HCT116 (cell line): ENCODE measurements around the gene RNASE2. TPM values are rescaled to one million over a fixed set of nuclear protein-coding genes. Genes with fewer than 3 reads are reported as not detected.

ENCODE experiments used
- ATAC-seq: fragments of 200-7000 bp; cut with Tn5 transposase; 2 replicates; pipeline ENCODE4 v1.9.1; 2020; ENCODE audit warnings: mild to moderate bottlenecking, moderate library complexity
- BruUV-seq: library from RNA; stranded (reverse); fragments of 400-500 nt; replicated peaks from 2 replicates; lab custom pipeline; 2021; lab: Mats Ljungman, UMichigan
- CTCF ChIA-PET: fragments of 300-600 bp; sonication (Branson Sonifier 250); formaldehyde crosslinking; loops from one replicate; lab custom pipeline; 2021; ENCODE audit warnings: antibody characterized with exemption; lab: Charles Lee
- POLR2A ChIA-PET: fragments of 300-600, 350-600 bp; sonication (Branson Sonifier 250); formaldehyde crosslinking; loops from one replicate; lab custom pipeline; 2021; ENCODE audit warnings: antibody characterized with exemption; lab: Charles Lee
- RAD21 ChIA-PET, 2 experiments: fragments of 300-600 bp; sonication (Branson Sonifier 250); formaldehyde crosslinking; loops; one replicate each; lab custom pipeline; 2023; ENCODE audit warnings: low total read pairs in 2 of 2; ENCODE audit not compliant: uncharacterized antibody in 2 of 2, unreplicated experiment in 2 of 2, low non-redundant PET in 1 of 2; lab: Charles Lee
- DNase-seq: peaks from one replicate; pipeline ENCODE4 v3.0.0-alpha.2; 2010; ENCODE audit warnings: low read depth, low spot score
- H2AFZ ChIP-seq: fragments of 200-600 bp; shearing (Covaris generic), sonication (generic); 2 replicates; pipeline ENCODE4 v1.6.1; 2017; ENCODE audit warnings: low read depth, mixed run types, mixed read lengths, antibody characterized with exemption, low read length; ENCODE audit not compliant: poor library complexity, severe bottlenecking
- H3K27ac ChIP-seq: 2 replicates; pipeline ENCODE4 v1.5.1; 2012; ENCODE audit warnings: low read depth, low read length
- H3K27me3 ChIP-seq: fragments of 200-600 bp; sonication (generic); 2 replicates; pipeline ENCODE4 v1.6.1; 2016; ENCODE audit warnings: mixed run types, low read length, mixed read lengths; ENCODE audit not compliant: insufficient read depth
- H3K36me3 ChIP-seq, 2 experiments: fragments of 200-500 bp in 1 of 2; fragments of 200-600 bp in 1 of 2; sonication (Bioruptor generic) in 1 of 2; sonication (generic) in 1 of 2; 2 replicates each; pipeline versions ENCODE4 v1.5.1 to v1.6.1; 2014 to 2016; ENCODE audit warnings: low read length in 2 of 2, inconsistent platforms in 1 of 2, mixed read lengths in 1 of 2, mixed run types in 1 of 2; ENCODE audit not compliant: insufficient read depth in 2 of 2, control insufficient read depth in 1 of 2
- H3K4me1 ChIP-seq, 2 experiments: fragments of 200-600 bp in 1 of 2; sonication (generic) in 1 of 2; 2 replicates each; pipeline versions ENCODE4 v1.5.1 to v1.6.1; 2012 to 2017; ENCODE audit warnings: low read length in 2 of 2, inconsistent platforms in 1 of 2, mild to moderate bottlenecking in 1 of 2, mixed read lengths in 1 of 2, mixed run types in 1 of 2, moderate library complexity in 1 of 2; ENCODE audit not compliant: insufficient read depth in 2 of 2, control insufficient read depth in 1 of 2
- H3K4me2 ChIP-seq: fragments of 200-600 bp; sonication (generic); 2 replicates; pipeline ENCODE4 v1.6.1; 2017; ENCODE audit warnings: mixed run types, low read length, mixed read lengths
- H3K4me3 ChIP-seq, 2 experiments: fragments of 200-600 bp in 1 of 2; sonication (generic) in 1 of 2; replicated peaks in 1 of 2; 2 replicates each; pipeline ENCODE4 v1.5.1; 2011 to 2016; ENCODE audit warnings: low read length in 2 of 2, control low read depth in 1 of 2, low read depth in 1 of 2, mild to moderate bottlenecking in 1 of 2, mixed read lengths in 1 of 2, mixed run types in 1 of 2
- H3K79me2 ChIP-seq: fragments of 200-600 bp; sonication (generic); 2 replicates; pipeline ENCODE4 v1.6.1; 2017; ENCODE audit warnings: mild to moderate bottlenecking, mixed run types, low read length, moderate library complexity, mixed read lengths; ENCODE audit not compliant: insufficient read depth
- H3K9ac ChIP-seq: fragments of 200-600 bp; sonication (generic); 2 replicates; pipeline ENCODE4 v1.6.1; 2016; ENCODE audit warnings: low read length, mixed read lengths
- H3K9me2 ChIP-seq: fragments of 200-600 bp; sonication (generic), shearing (Covaris generic); 2 replicates; pipeline ENCODE4 v1.6.1; 2017; ENCODE audit warnings: mixed run types, mild to moderate bottlenecking, moderate library complexity; ENCODE audit not compliant: insufficient read depth
- H3K9me3 ChIP-seq, 2 experiments: fragments of 200-500 bp in 1 of 2; fragments of 200-600 bp in 1 of 2; sonication (Bioruptor generic) in 1 of 2; sonication (generic) in 1 of 2; 2 replicates each; pipeline ENCODE4 v1.6.1; 2014 to 2017; ENCODE audit warnings: low read length in 2 of 2, mixed read lengths in 2 of 2, inconsistent platforms in 1 of 2, low read depth in 1 of 2, mild to moderate bottlenecking in 1 of 2, mixed run types in 1 of 2, moderate library complexity in 1 of 2; ENCODE audit not compliant: control insufficient read depth in 1 of 2, insufficient read depth in 1 of 2
- H4K20me1 ChIP-seq: fragments of 200-600 bp; sonication (generic), shearing (Covaris generic); 2 replicates; pipeline ENCODE4 v1.6.1; 2017; ENCODE audit warnings: mixed run types, mild to moderate bottlenecking, moderate library complexity; ENCODE audit not compliant: insufficient read depth
- CEBPB ChIP-seq: IDR thresholded peaks from 2 replicates; pipeline ENCODE4 v1.6.1; 2012; ENCODE audit warnings: low read depth
- EGR1 ChIP-seq: IDR thresholded peaks from 2 replicates; pipeline ENCODE4 v1.6.1; 2012; ENCODE audit warnings: low read depth
- EZH2phosphoT487 ChIP-seq: fragments of 200-600 bp; IDR thresholded peaks from 2 replicates; pipeline ENCODE4 v1.6.1; 2018; ENCODE audit warnings: antibody characterized with exemption, borderline replicate concordance
- JUND ChIP-seq: IDR thresholded peaks from 2 replicates; pipeline ENCODE4 v1.6.1; 2012
- POLR2A ChIP-seq: IDR thresholded peaks from 2 replicates; pipeline ENCODE4 v1.7.0; 2011; ENCODE audit warnings: borderline replicate concordance; ENCODE audit not compliant: insufficient read depth, insufficient read length; ENCODE audit errors: extremely low read depth
- POLR2AphosphoS5 ChIP-seq: IDR thresholded peaks from 2 replicates; pipeline ENCODE4 v1.6.1; 2011; ENCODE audit warnings: mild to moderate bottlenecking, low read depth, low read length, moderate library complexity
- RAD21 ChIP-seq: IDR thresholded peaks from 2 replicates; pipeline ENCODE4 v1.6.1; 2012; ENCODE audit warnings: low read depth, mild to moderate bottlenecking
- SRF ChIP-seq: IDR thresholded peaks from 2 replicates; pipeline ENCODE4 v1.6.1; 2012; ENCODE audit warnings: low read depth
- TCF7L2 ChIP-seq: IDR thresholded peaks from 2 replicates; pipeline ENCODE4 v1.7.0; 2011; ENCODE audit warnings: borderline replicate concordance, inconsistent platforms; ENCODE audit not compliant: insufficient read depth, insufficient read length; ENCODE audit errors: extremely low read depth
- ZFX ChIP-seq: fragments of 450-650 bp; IDR thresholded peaks from 2 replicates; pipeline ENCODE4 v1.6.1; 2017
- ZNF274 ChIP-seq: fragments of 200-500 bp; sonication (Bioruptor generic); IDR thresholded peaks from 2 replicates; pipeline ENCODE4 v1.6.1; 2014; ENCODE audit warnings: mild to moderate bottlenecking, low read depth, low read length, inconsistent platforms
- intact Hi-C: fragments of 100-400 bp; cut with micrococcal nuclease; formaldehyde crosslinking; loops from 2 replicates; pipeline ENCODE4 v1.10.0; 2022
- total RNA-seq: library from RNA; stranded (reverse); gene quantifications from one replicate; pipeline ENCODE4 v1.2.1, GENCODE V29; 2021; ENCODE audit not compliant: unreplicated experiment
- TF ChIP-seq, protein P1 (sequence below): IDR thresholded peaks from 2 replicates; pipeline ENCODE4 v1.6.1; 2012; ENCODE audit warnings: low read depth
- TF ChIP-seq, protein P2 (sequence below): IDR thresholded peaks from 2 replicates; pipeline ENCODE4 v1.6.1; 2012
- TF ChIP-seq, protein P3 (sequence below): IDR thresholded peaks from 2 replicates; pipeline ENCODE4 v1.6.1; 2011; ENCODE audit warnings: mild to moderate bottlenecking, low read length, moderate library complexity; ENCODE audit not compliant: insufficient replicate concordance; ENCODE audit errors: extremely low read depth

The RNASE2 gene
- total RNA-seq, 1 experiment from 2014 or later: not detected

DNA sequence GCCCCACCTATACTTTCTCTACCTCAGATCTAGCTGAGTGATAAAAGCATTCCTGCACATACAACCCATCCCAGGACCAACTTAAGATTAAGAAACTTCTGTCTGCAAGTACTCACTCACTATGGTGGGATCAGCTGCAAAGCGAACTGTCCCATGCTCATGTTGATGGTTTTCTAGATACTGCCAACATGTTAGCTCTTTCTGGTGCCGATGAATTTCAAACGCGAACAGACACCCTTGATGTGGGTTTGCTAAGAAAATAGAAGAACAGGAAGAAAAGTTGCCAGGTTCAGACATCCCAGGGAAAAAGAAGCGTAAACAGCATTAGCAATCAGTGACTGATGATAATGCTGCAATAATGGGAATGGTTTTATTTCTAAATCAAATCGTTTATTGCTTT lies 42.3 kb downstream of the RNASE2 start:
- TF ChIP-seq EZH2phosphoT487: no peak
- no peak for TF ChIP-seq JUND
- no peak for TF ChIP-seq EGR1
- TF ChIP-seq POLR2AphosphoS5: no peak
- TF ChIP-seq CEBPB: no peak
- TF ChIP-seq, protein P1, sequence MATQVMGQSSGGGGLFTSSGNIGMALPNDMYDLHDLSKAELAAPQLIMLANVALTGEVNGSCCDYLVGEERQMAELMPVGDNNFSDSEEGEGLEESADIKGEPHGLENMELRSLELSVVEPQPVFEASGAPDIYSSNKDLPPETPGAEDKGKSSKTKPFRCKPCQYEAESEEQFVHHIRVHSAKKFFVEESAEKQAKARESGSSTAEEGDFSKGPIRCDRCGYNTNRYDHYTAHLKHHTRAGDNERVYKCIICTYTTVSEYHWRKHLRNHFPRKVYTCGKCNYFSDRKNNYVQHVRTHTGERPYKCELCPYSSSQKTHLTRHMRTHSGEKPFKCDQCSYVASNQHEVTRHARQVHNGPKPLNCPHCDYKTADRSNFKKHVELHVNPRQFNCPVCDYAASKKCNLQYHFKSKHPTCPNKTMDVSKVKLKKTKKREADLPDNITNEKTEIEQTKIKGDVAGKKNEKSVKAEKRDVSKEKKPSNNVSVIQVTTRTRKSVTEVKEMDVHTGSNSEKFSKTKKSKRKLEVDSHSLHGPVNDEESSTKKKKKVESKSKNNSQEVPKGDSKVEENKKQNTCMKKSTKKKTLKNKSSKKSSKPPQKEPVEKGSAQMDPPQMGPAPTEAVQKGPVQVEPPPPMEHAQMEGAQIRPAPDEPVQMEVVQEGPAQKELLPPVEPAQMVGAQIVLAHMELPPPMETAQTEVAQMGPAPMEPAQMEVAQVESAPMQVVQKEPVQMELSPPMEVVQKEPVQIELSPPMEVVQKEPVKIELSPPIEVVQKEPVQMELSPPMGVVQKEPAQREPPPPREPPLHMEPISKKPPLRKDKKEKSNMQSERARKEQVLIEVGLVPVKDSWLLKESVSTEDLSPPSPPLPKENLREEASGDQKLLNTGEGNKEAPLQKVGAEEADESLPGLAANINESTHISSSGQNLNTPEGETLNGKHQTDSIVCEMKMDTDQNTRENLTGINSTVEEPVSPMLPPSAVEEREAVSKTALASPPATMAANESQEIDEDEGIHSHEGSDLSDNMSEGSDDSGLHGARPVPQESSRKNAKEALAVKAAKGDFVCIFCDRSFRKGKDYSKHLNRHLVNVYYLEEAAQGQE: no peak
- TF ChIP-seq, protein P2, sequence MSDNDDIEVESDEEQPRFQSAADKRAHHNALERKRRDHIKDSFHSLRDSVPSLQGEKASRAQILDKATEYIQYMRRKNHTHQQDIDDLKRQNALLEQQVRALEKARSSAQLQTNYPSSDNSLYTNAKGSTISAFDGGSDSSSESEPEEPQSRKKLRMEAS: no peak
- no peak for TF ChIP-seq RAD21
- no peak for TF ChIP-seq SRF
- TF ChIP-seq TCF7L2: no peak
- TF ChIP-seq ZFX: no peak
- no peak for TF ChIP-seq ZNF274
- TF ChIP-seq, protein P3, sequence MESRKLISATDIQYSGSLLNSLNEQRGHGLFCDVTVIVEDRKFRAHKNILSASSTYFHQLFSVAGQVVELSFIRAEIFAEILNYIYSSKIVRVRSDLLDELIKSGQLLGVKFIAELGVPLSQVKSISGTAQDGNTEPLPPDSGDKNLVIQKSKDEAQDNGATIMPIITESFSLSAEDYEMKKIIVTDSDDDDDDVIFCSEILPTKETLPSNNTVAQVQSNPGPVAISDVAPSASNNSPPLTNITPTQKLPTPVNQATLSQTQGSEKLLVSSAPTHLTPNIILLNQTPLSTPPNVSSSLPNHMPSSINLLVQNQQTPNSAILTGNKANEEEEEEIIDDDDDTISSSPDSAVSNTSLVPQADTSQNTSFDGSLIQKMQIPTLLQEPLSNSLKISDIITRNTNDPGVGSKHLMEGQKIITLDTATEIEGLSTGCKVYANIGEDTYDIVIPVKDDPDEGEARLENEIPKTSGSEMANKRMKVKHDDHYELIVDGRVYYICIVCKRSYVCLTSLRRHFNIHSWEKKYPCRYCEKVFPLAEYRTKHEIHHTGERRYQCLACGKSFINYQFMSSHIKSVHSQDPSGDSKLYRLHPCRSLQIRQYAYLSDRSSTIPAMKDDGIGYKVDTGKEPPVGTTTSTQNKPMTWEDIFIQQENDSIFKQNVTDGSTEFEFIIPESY: no peak
- no peak for TF ChIP-seq POLR2A
- H3K9me2 ChIP-seq: no peaks in the 10 kb centered on the region
- intact Hi-C loops: no loop called here
- no peak overlapping the region for H3K4me2 ChIP-seq
- H3K79me2 ChIP-seq: peaks cover 7% of the 10 kb centered on the region; the same call in 1 of the 2 replicates
- H3K4me3 ChIP-seq: no peak overlapping the region
- ChIA-PET CTCF (interaction anchor here (0.9 to 2.7 kb wide), 4 partner anchors 10 to 140 kb away, joined by 3 to 15 read pairs (median 6); no protein-coding TSS in a partner anchor), POLR2A (no interaction called here), RAD21 (no interaction called here)
- no peak overlapping the region for H3K27ac ChIP-seq
- H4K20me1 ChIP-seq: no peaks in the 10 kb centered on the region
- BruUV-seq: no TSS peak
- H3K9ac ChIP-seq: no peak overlapping the region
- ATAC-seq (no peak), DNase-seq (no peak)
- H3K9me3 ChIP-seq: no peaks in the 10 kb centered on the region
- peaks cover 24 to 38% of the 10 kb centered on the region in 2 experiments; a peak in 3 of 4 replicates for H3K36me3 ChIP-seq
- no peaks in the 10 kb centered on the region for H3K27me3 ChIP-seq
- H3K4me1 ChIP-seq: peaks cover 7 to 13% of the 10 kb centered on the region in 2 experiments; a peak in 3 of 4 replicates
- H2AFZ ChIP-seq: no peak overlapping the region
